ENCODE data around the gene TROAP. TPM values are rescaled to one million over a fixed set of nuclear protein-coding genes. Genes with fewer than 3 reads are reported as not detected.

The TROAP gene, protein sequence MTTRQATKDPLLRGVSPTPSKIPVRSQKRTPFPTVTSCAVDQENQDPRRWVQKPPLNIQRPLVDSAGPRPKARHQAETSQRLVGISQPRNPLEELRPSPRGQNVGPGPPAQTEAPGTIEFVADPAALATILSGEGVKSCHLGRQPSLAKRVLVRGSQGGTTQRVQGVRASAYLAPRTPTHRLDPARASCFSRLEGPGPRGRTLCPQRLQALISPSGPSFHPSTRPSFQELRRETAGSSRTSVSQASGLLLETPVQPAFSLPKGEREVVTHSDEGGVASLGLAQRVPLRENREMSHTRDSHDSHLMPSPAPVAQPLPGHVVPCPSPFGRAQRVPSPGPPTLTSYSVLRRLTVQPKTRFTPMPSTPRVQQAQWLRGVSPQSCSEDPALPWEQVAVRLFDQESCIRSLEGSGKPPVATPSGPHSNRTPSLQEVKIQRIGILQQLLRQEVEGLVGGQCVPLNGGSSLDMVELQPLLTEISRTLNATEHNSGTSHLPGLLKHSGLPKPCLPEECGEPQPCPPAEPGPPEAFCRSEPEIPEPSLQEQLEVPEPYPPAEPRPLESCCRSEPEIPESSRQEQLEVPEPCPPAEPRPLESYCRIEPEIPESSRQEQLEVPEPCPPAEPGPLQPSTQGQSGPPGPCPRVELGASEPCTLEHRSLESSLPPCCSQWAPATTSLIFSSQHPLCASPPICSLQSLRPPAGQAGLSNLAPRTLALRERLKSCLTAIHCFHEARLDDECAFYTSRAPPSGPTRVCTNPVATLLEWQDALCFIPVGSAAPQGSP
- total RNA-seq (2021): 70.5 and 75.3 TPM in 2 replicates
- long read RNA-seq, transcript TROAP-201 (15 exons, 2,527 nt): major isoform, 14 of 87 reads
- long read RNA-seq, transcript TROAP-215 (14 exons, 2,771 nt): minor isoform, 6 of 87 reads
- long read RNA-seq, partial matches to known transcripts: 14 of 87 reads
- long read RNA-seq, other reads (novel, unspliced or antisense): 49 of 87 reads

DNA sequence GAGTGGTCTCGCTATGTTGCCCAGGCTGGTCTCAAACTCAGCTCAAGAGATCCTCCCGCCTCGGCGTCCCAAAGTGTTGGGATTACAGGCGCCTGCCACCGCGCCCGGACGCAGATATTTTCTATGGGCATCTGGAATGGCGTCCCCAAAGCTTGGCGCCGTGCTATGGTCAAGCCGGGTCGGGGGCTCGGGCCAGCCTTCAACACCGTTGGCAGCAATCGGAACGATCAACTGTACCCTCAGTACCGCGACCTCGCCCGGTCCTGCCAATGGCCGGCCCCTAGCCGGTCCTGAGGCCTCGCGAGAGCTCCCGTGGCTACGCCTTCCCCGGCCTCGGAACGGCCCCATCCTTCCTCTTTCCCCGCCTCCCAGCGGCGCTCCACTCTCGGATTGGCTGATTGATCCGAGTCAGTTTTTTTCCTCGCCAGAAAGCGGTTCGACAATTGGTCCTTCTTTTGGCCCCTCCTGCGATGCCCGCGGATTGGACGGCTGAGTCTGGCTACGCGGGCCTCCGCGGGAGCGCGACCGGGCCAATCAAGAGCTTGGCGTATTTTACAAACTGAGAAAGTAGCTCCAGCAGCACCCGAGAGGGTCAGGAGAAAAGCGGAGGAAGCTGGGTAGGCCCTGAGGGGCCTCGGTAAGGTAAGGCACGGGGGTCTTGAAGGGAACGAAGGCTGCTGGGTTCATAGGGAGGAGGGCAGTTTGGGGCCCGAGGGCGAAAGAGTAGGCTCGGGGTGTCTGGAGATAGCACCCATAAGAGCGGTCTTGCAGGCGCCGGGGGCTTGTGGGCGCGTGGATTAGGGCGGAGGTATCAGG is at the start of gene TROAP:
TROAP (plus strand) TSS at position 548 of the 816 bp plus-strand sequence. CDS start 354 bp downstream, outside the sequence.
- peaks cover 7% of the 10 kb centered on the region for H3K23me2 ChIP-seq (ENCODE audit: insufficient read length, low read depth, low read length, poor library complexity, severe bottlenecking)
- Mint-ChIP-seq H3K27ac (peak within 1 kb of the TSS; percentile 92 to 99 (median 98)), H3K27me3 (ENCODE audit: low read depth) (peaks cover 6% of the 10 kb centered on the region), H3K9me3 (no peaks in the 10 kb centered on the region), H3K4me3 (peak within 1 kb of the TSS; percentile 100), H3K4me1 (peaks cover 10 to 21% of the 10 kb centered on the region in 2 experiments), H3K36me3 (ENCODE audit: insufficient read depth in 1 of 3, low read depth in 3 of 3) (peaks cover 11 to 39% (median 29%) of the 10 kb centered on the region in 3 experiments; a peak in 6 of 7 replicates)
- TF ChIP-seq, protein P1, sequence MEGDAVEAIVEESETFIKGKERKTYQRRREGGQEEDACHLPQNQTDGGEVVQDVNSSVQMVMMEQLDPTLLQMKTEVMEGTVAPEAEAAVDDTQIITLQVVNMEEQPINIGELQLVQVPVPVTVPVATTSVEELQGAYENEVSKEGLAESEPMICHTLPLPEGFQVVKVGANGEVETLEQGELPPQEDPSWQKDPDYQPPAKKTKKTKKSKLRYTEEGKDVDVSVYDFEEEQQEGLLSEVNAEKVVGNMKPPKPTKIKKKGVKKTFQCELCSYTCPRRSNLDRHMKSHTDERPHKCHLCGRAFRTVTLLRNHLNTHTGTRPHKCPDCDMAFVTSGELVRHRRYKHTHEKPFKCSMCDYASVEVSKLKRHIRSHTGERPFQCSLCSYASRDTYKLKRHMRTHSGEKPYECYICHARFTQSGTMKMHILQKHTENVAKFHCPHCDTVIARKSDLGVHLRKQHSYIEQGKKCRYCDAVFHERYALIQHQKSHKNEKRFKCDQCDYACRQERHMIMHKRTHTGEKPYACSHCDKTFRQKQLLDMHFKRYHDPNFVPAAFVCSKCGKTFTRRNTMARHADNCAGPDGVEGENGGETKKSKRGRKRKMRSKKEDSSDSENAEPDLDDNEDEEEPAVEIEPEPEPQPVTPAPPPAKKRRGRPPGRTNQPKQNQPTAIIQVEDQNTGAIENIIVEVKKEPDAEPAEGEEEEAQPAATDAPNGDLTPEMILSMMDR (conservative IDR thresholded peaks at IDR 0.05): no peak
- H3K27ac ChIP-seq (ENCODE audit: insufficient read length, low read depth, low read length): no peak within 1 kb of the TSS
- peaks cover 3% of the 10 kb centered on the region for H3K79me1 ChIP-seq (ENCODE audit: insufficient read depth, low read depth, low read length, poor library complexity, severe bottlenecking)
- H3K9me3 ChIP-seq (ENCODE audit: control insufficient read depth, low read depth, low read length): no peaks in the 10 kb centered on the region
- no peak within 1 kb of the TSS for H2AFZ ChIP-seq (ENCODE audit: low read length)
- no CpG with 5 or more reads among the region's 65 CpGs for WGBS (ENCODE audit: extremely low coverage, insufficient read length, low lambda C conversion rate)
- no peak within 1 kb of the TSS for H4K5ac ChIP-seq (ENCODE audit: insufficient read length, low read depth, low read length)
- H3K56ac ChIP-seq (ENCODE audit: insufficient read length, low read depth, low read length): no peak within 1 kb of the TSS
- H3K4ac ChIP-seq (ENCODE audit: low read depth, low read length): no peak within 1 kb of the TSS
- H4K20me1 ChIP-seq (ENCODE audit: control insufficient read depth, insufficient read depth, insufficient read length): no peaks in the 10 kb centered on the region
- peak within 1 kb of the TSS; percentile 80 for H3K9ac ChIP-seq (ENCODE audit: extremely low read depth, insufficient read length, low read length)
- H3T11ph ChIP-seq (ENCODE audit: low read length): no peak within 1 kb of the TSS
- H2BK120ac ChIP-seq (ENCODE audit: low read depth, low read length, poor library complexity, severe bottlenecking): peak within 1 kb of the TSS; percentile 80
- no peak within 1 kb of the TSS for H3K23ac ChIP-seq (ENCODE audit: insufficient read length, low read depth, low read length)
- H4K91ac ChIP-seq (ENCODE audit: insufficient read length, low read depth, low read length): no peak within 1 kb of the TSS
- peak within 1 kb of the TSS; percentile 73 for H3K18ac ChIP-seq (ENCODE audit: insufficient read length, low read depth, low read length)
- H3K27me3 ChIP-seq (ENCODE audit: insufficient read depth, low read length): no peaks in the 10 kb centered on the region
- H2BK15ac ChIP-seq (ENCODE audit: low read depth, low read length): no peak within 1 kb of the TSS
- H3K79me2 ChIP-seq (ENCODE audit: insufficient read depth, low read length): no peaks in the 10 kb centered on the region; the same call in 1 of the 2 replicates
- peak within 1 kb of the TSS; percentile 92 for H3K14ac ChIP-seq (ENCODE audit: insufficient read depth, low read length)
- H4K8ac ChIP-seq (replicated peaks; ENCODE audit: insufficient read length, low read depth, low read length): no peak within 1 kb of the TSS
- H2BK20ac ChIP-seq (ENCODE audit: low read depth, low read length, poor library complexity, severe bottlenecking): no peak within 1 kb of the TSS
- no peak within 1 kb of the TSS for H2BK5ac ChIP-seq (ENCODE audit: insufficient read length, low read length)
- H3K4me2 ChIP-seq (ENCODE audit: insufficient read depth, insufficient read length, low read length): peak within 1 kb of the TSS; percentile 99
- no peaks in the 10 kb centered on the region for H3K4me1 ChIP-seq (ENCODE audit: insufficient read depth, low read length)
- no peak within 1 kb of the TSS for H2AK5ac ChIP-seq (ENCODE audit: insufficient read length, low read length)
- DNase-seq: peak; percentile 99
- no peak within 1 kb of the TSS for H2BK12ac ChIP-seq (ENCODE audit: insufficient read length, low read depth, low read length)

All from H9 (cell line).